ENCODE results near the gene MRPL23. TPM values are rescaled to one million over a fixed set of nuclear protein-coding genes. Genes with fewer than 3 reads are reported as not detected.

Gene MRPL23
- total and polyA plus RNA-seq, 4 donors, result 33.0 to 83.9 (median 67.6) TPM

GRCh38 chr11:1989953-1990352 lies 42.8 kb downstream of the MRPL23 start:
- Histone ChIP-seq H3K36me3 (ENCODE audit: control insufficient read depth in 4 of 4, insufficient read depth in 3 of 4, low read depth in 1 of 4, low read length in 3 of 4) (no peaks in the 10 kb centered on the region), H3K27ac (ENCODE audit: low read depth in 1 of 2, low read length in 2 of 2) (no peak overlapping the region), H3K27me3 (ENCODE audit: control insufficient read depth in 4 of 4, insufficient read depth in 4 of 4, low read length in 3 of 4) (no peaks in the 10 kb centered on the region), H3K4me3 (ENCODE audit: low read depth in 1 of 3, low read length in 3 of 3) (no peak overlapping the region), H3K9ac (ENCODE audit: low read depth in 1 of 2, low read length in 2 of 2) (no peak overlapping the region), H3K4me1 (ENCODE audit: control insufficient read depth in 4 of 4, insufficient read depth in 4 of 4, low read length in 3 of 4) (no peaks in the 10 kb centered on the region), H3K9me3 (ENCODE audit: control insufficient read depth in 4 of 4, low read length in 3 of 4) (no peaks in the 10 kb centered on the region)
- no peak for DNase-seq (ENCODE audit: low spot score)
- TF ChIP-seq YY1 (IDR thresholded peaks at IDR 0.05) (no peak), HNF4A (conservative IDR thresholded peaks at IDR 0.05) (no peak), RAD21 (IDR thresholded peaks at IDR 0.05) (no peak), HNF4G (IDR thresholded peaks at IDR 0.05) (no peak), NR2F2 (IDR thresholded peaks at IDR 0.05) (no peak), ATF3 (IDR thresholded peaks at IDR 0.05) (no peak), SP1 (IDR thresholded peaks at IDR 0.05) (no peak), JUND (IDR thresholded peaks at IDR 0.05) (no peak), FOXA1 (IDR thresholded peaks at IDR 0.05) (no peak)
- WGBS, result no CpG with 5 or more reads among the region's 15 CpGs

GRCh38 chr11:1990872-1991578 lies 43.9 kb downstream of the MRPL23 start:
- TF ChIP-seq SP1 (IDR thresholded peaks at IDR 0.05) (no peak), NR2F2 (IDR thresholded peaks at IDR 0.05) (no peak), CTCF (IDR thresholded peaks at IDR 0.05; ENCODE audit: low read depth, low read length, missing input control) (no peak), YY1 (IDR thresholded peaks at IDR 0.05) (no peak), GABPA (IDR thresholded peaks at IDR 0.05 in 1 of 2, conservative IDR thresholded peaks at IDR 0.05 in 1 of 2) (no peak), FOXA1 (IDR thresholded peaks at IDR 0.05) (no peak), RAD21 (IDR thresholded peaks at IDR 0.05) (no peak), ATF3 (IDR thresholded peaks at IDR 0.05) (no peak), FOXA2 (IDR thresholded peaks at IDR 0.05) (no peak), ZBTB33 (IDR thresholded peaks at IDR 0.05) (no peak), REST (IDR thresholded peaks at IDR 0.05) (no peak), HNF4G (IDR thresholded peaks at IDR 0.05) (no peak), TAF1 (conservative IDR thresholded peaks at IDR 0.05) (no peak), RXRA (IDR thresholded peaks at IDR 0.05) (no peak), JUND (IDR thresholded peaks at IDR 0.05) (no peak), EGR1 (IDR thresholded peaks at IDR 0.05; ENCODE audit: low read depth in 2 of 2) (no peak), MAX (IDR thresholded peaks at IDR 0.05) (no peak), HNF4A (conservative IDR thresholded peaks at IDR 0.05) (no peak)
- Histone ChIP-seq H3K4me3 (ENCODE audit: low read depth in 1 of 3, low read length in 3 of 3) (no peak overlapping the region), H3K4me1 (ENCODE audit: control insufficient read depth in 4 of 4, insufficient read depth in 4 of 4, low read length in 3 of 4) (no peaks in the 10 kb centered on the region), H3K9ac (ENCODE audit: low read depth in 1 of 2, low read length in 2 of 2) (no peak overlapping the region), H3K9me3 (ENCODE audit: control insufficient read depth in 4 of 4, low read length in 3 of 4) (no peaks in the 10 kb centered on the region), H3K27ac (ENCODE audit: low read depth in 1 of 2, low read length in 2 of 2) (no peak overlapping the region), H3K27me3 (ENCODE audit: control insufficient read depth in 4 of 4, insufficient read depth in 4 of 4, low read length in 3 of 4) (no peaks in the 10 kb centered on the region), H3K36me3 (ENCODE audit: control insufficient read depth in 4 of 4, insufficient read depth in 3 of 4, low read depth in 1 of 4, low read length in 3 of 4) (no peaks in the 10 kb centered on the region)
- no peak for DNase-seq (ENCODE audit: low spot score)
- WGBS, result no CpG with 5 or more reads among the region's 29 CpGs

Measured in liver (tissue), 9 donors.